ENCODE results near the gene THSD4. TPM values are rescaled to one million over a fixed set of nuclear protein-coding genes. Genes with fewer than 3 reads are reported as not detected.
"Not testable (repeated sequence)": the region's sequence is repeated elsewhere in the genome, so short reads cannot be mapped to it uniquely, and the experiment has no call there.

Gene THSD4
- total RNA-seq, 1 donor from 2014 or later, result 21.1 TPM

- intact Hi-C loops (cut with DNase I), result no loop called here
- DNase-seq (ENCODE audit: low spot score) (no peak), ATAC-seq (no peak)
Measured at GRCh38 chr15:71170163-71170562, 54.9 kb downstream of the THSD4 start.

DNA sequence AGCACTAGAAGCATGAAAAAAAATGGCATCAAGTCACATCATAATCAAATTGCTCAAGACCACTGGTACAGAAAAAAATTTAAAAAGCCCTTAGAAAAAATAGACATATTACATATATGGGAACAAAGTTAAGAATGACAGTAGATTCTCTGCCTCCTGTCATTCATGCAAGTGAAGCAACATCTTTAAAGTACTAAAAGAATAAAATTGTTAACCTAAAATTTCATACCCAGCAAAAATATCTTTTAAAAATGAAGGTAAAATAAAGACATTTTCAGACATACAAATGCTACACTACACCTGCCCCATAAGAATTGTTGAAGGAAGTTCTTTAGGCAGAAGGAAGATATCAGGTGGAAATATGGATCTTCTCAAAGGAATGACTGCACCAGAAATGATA is 55.9 kb downstream of the THSD4 start:
- no peak for ATAC-seq
- DNase-seq (ENCODE audit: low spot score), result no peak
- intact Hi-C loops (cut with DNase I), result no loop called here

GRCh38 chr15:71174360-71174759 is 59.1 kb downstream of the THSD4 start:
- DNase-seq (ENCODE audit: low spot score); intact Hi-C loops (cut with DNase I); ATAC-seq: not testable (repeated sequence)

DNA sequence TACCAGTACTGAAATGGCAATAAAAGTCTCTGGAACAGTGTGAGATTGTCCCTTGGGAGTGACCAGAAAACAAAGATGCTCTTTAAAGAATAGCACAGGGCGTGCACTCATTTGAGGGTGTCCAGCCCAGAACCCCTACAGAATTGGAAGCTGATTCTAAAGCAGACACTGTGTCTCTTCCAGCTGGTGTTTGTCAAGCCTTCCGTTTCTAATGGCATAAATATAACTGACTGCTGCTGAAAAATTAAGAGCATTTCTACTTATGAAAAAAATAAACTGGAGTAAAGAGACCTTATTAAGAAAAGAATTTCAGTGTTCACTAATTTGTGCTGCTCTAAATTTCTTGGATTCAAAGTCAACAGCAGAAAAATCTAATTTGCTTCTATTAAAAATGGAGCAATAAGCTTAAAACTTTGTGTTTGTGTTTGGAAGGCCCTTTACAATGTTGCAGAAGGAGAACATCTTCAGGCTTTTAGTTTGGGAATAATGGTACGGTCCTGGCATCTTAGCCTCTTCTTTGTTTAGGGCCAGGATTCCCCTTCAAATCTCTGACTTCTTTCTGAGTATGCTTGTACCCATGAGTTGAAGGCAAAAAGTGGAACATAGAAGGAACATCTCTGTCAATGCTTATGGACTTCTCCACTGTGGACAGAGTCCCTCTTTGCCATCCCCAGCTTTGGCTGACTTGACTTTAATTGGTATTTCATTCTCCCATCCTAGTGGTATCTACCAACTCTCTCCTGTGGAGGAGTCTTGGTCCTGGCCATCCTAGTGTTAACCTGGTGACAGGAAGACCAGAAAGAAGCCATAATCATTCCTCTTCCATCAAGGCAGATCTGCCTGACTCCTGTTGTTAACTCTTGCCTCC is 65.9 kb downstream of the THSD4 start:
- DNase-seq (ENCODE audit: low spot score), result no peak
- ATAC-seq, result no peak
- intact Hi-C loops (cut with DNase I), result no loop called here

GRCh38 chr15:71182522-71182921 is 67.3 kb downstream of the THSD4 start:
- DNase-seq (ENCODE audit: low spot score) (no peak), ATAC-seq (no peak)
- intact Hi-C loops (cut with DNase I), result no loop called here

GRCh38 chr15:71183063-71183462 is 67.8 kb downstream of the THSD4 start:
- intact Hi-C loops (cut with DNase I), result no loop called here
- ATAC-seq, result no peak
- no peak for DNase-seq (ENCODE audit: low spot score)

- ATAC-seq (no peak), DNase-seq (ENCODE audit: low spot score) (no peak)
- intact Hi-C loops (cut with DNase I), result no loop called here
Measured at GRCh38 chr15:71185706-71186105, 70.4 kb downstream of the THSD4 start.

GRCh38 chr15:71186267-71186666 is 71.0 kb downstream of the THSD4 start:
- DNase-seq (ENCODE audit: low spot score) (no peak), ATAC-seq (no peak)
- intact Hi-C loops (cut with DNase I), result no loop called here

GRCh38 chr15:71187078-71187477 is 71.8 kb downstream of the THSD4 start:
- ATAC-seq (no peak), DNase-seq (ENCODE audit: low spot score) (no peak)
- intact Hi-C loops (cut with DNase I), result no loop called here

DNA sequence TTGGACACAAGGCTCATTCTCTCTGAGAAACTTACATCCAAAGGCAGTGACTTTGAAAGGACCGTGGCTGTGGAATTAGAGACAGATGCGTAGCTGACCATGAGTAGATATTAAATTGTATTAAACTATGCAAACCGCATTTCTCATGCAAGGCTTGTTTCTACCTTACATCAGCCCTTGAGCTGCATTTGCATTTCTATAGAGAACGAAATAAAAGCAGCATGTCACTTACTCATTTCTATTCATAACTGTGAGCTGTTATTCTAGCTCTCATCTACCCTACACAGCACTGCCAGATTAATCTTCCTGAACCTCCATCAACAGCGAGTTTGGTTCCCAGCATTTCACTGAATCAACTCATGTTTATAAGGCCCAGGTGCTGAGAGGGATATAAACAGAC is 72.3 kb downstream of the THSD4 start:
- ATAC-seq (no peak), DNase-seq (ENCODE audit: low spot score) (no peak)
- intact Hi-C loops (cut with DNase I), result no loop called here

GRCh38 chr15:71189718-71190117 is 74.4 kb downstream of the THSD4 start:
- intact Hi-C loops (cut with DNase I), result no loop called here
- no peak for ATAC-seq
- DNase-seq (ENCODE audit: low spot score), result no peak

DNA sequence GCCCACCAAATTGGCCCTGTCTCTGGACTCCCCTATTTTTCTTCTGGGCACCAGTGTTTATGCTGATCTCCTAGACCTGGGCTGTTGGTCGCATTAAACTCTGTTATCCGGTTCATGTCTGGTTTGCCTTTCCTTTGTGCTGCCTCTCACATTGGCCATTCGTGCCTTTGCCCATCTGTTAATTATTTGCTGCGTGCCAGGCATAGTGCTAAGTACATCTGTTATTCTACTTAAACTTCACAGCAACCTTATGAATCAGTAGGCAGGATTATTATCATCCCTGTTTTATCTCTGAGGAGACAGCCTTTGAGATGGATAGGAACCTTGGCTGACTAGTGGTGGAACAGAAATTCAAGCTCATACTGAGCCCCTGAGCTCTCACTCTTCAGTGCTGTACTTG is 76.0 kb downstream of the THSD4 start:
- DNase-seq (ENCODE audit: low spot score) (no peak), ATAC-seq (no peak)
- intact Hi-C loops (cut with DNase I), result no loop called here

DNA sequence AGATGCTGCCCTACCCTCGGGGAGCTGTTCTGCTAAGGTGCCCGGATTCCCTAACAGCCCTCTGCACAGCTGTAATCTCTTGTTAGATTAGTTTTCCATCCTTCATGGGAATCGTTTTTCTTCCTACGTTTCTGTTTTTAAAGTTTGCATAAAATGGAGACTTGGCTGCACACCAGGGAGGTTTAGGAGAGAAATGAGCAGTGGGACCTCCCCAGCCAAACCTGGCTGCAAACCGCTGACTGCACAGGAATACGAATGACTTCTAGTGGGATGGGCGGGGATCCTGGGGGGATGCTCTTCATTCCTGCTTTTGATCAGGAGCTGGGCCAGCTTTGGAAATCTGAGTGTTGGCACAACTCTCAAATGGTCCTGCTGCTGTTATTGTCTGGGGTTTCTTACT is 77.5 kb downstream of the THSD4 start:
- no peak for DNase-seq (ENCODE audit: low spot score)
- intact Hi-C loops (cut with DNase I), result no loop called here
- ATAC-seq, result no peak

GRCh38 chr15:71194286-71194685 is 79.0 kb downstream of the THSD4 start:
- intact Hi-C loops (cut with DNase I), result no loop called here
- DNase-seq (ENCODE audit: low spot score) (no peak), ATAC-seq (no peak)

- intact Hi-C loops (cut with DNase I), result no loop called here
- no peak for DNase-seq (ENCODE audit: low spot score)
- ATAC-seq, result no peak
Measured at GRCh38 chr15:71195242-71195641, 80.0 kb downstream of the THSD4 start.

DNA sequence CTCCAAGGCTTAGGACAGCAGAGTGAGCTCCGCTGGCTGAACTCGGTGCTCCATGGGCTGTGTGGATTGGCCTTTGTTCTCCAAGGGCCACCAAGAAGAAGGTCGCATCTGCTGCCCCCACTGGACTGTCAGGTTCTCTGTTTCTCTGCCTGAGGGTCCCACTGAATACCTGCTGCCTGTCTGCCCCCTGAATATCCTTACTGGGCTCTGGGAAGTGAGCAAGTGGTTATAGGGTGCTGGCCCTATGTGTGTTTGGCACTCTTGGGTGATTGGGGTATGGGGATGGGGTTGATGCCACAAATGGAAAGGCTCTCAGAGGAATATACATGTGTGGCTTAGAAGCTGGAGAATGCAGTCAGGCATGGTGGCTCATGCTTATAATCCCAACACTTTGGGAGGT is 82.3 kb downstream of the THSD4 start:
- DNase-seq (ENCODE audit: low spot score) (no peak), ATAC-seq (no peak)
- intact Hi-C loops (cut with DNase I), result no loop called here

DNA sequence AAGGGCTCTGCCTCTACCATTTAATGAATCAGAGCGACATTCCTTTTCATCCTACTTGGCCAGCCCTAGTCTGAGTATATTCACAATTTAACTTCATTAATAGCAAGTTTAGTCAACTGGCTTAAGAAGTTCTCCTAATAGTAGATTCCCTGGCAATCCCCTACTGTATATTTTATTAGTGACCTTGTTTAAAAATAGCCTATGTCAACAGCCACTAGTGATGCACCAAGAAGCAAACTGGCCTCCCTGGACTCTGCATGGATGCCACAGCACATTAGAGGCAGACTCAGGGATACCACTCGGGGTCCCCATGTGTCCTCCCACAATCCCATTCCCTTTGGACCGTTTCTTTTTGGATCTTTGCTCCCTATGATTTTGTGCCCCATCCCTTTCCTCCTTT is 83.6 kb downstream of the THSD4 start:
- intact Hi-C loops (cut with DNase I), result no loop called here
- ATAC-seq, result no peak
- DNase-seq (ENCODE audit: low spot score), result no peak

GRCh38 chr15:71199384-71200351 is 84.4 kb downstream of the THSD4 start:
- ATAC-seq (peak; percentile 32), DNase-seq (ENCODE audit: low spot score) (no peak)
- intact Hi-C loops (cut with DNase I), result no loop called here

- intact Hi-C loops (cut with DNase I), result no loop called here
- DNase-seq (ENCODE audit: low spot score) (no peak), ATAC-seq (no peak)
Measured at GRCh38 chr15:71201477-71201876, 86.2 kb downstream of the THSD4 start.

DNA sequence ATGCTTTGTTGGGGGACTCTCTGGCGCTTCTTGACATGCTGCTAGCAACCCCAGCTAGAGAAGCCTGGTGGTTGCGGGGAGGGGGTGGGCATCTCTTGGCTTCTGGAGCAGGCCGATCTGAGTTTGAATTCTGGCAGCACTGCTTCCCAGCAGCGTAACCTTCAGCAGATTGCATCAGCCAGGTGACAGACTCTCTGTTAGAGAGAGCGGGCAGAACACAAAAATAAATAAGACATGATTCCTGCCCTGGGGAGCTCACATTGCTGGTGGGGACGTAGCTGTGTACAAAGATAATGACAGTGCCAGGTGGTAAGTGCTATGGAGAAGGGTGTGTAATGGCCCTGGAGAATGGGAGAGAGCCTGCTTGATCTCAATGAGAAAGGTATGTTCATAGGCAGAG is 87.4 kb downstream of the THSD4 start:
- DNase-seq (ENCODE audit: low spot score) (no peak), ATAC-seq (no peak)
- intact Hi-C loops (cut with DNase I), result no loop called here
